ENCODE measurements around the gene SYTL1. TPM values are rescaled to one million over a fixed set of nuclear protein-coding genes. Genes with fewer than 3 reads are reported as not detected.

The SYTL1 gene
- total RNA-seq, 4 donors from 2014 or later: 5.2 to 9.2 (median 6.9) TPM

DNA sequence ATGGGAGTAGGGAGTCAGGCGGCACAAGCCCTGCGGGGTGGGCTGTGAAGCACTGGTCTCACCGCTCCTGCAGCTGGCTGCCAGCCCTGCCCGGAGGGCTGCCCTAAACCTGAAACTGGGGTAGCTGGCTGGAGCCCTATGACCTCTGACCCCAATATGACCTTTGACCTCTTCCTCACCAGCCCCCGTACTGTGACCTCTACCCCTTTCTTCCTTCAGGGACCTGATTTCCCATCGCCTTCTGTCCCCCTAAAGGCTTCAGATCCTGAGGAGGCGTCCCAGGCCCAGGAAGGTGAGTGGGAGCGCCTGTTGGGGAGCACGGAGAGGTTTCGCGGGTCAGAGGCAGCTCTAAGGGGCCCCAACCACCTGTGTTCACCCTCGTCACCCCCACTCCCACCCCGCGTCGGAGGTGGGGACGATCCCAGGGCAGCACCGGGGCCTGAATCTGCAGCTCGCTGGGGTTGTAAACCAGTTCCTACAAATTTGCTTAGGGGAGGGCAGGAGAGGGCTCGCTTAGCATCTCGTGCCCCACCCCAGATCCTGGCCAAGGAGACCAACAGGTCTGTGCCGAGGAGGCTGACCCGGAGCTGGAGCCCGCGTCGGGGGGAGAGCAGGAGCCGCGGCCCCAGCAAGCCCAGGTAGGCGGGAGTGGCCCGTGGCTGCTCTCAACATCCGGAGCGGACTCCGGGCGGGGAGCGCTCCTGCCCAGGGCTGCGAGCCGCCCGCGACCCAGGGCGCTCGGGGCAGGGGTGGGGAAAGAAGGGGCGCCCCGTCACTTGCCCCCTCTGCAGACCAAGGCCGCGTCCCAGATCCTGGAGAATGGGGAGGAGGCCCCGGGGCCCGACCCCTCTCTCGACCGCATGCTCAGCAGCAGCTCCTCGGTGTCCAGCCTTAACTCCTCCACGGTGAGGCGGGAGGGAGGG is 7.3 kb downstream of the SYTL1 start:
- peak overlapping the region; percentile 25 to 56 (median 37) for H3K4me3 ChIP-seq
- intact Hi-C loops (cut with DNase I; ENCODE audit: low total_unique reads) (no loop called here), in situ Hi-C loops (cut with MboI; ENCODE audit: low pct_ligation_motif_present in 1 of 4, low pct_unique_long_range_greater_than_20kb in 1 of 4, low sequenced_read_pairs in 3 of 4) (no loop called here)
- peak overlapping the region; percentile 2 to 55 (median 7) for H3K27ac ChIP-seq
- WGBS, 2 donors (ENCODE audit: low coverage in 1 of 2): 35 to 90% methylated on average over 2 to 45 of the region's 51 CpGs
- H3K9me3 ChIP-seq: no peaks in the 10 kb centered on the region
- H3K36me3 ChIP-seq: no peaks in the 10 kb centered on the region
- H3K27me3 ChIP-seq: no peaks in the 10 kb centered on the region
- DNase-seq: peak; percentile 73
- TF ChIP-seq, protein P1, sequence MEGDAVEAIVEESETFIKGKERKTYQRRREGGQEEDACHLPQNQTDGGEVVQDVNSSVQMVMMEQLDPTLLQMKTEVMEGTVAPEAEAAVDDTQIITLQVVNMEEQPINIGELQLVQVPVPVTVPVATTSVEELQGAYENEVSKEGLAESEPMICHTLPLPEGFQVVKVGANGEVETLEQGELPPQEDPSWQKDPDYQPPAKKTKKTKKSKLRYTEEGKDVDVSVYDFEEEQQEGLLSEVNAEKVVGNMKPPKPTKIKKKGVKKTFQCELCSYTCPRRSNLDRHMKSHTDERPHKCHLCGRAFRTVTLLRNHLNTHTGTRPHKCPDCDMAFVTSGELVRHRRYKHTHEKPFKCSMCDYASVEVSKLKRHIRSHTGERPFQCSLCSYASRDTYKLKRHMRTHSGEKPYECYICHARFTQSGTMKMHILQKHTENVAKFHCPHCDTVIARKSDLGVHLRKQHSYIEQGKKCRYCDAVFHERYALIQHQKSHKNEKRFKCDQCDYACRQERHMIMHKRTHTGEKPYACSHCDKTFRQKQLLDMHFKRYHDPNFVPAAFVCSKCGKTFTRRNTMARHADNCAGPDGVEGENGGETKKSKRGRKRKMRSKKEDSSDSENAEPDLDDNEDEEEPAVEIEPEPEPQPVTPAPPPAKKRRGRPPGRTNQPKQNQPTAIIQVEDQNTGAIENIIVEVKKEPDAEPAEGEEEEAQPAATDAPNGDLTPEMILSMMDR (IDR thresholded peaks at IDR 0.05): no peak
- TF ChIP-seq EP300 (IDR thresholded peaks at IDR 0.05; ENCODE audit: low read depth): no peak
- no peak for TF ChIP-seq POLR2AphosphoS5 (IDR thresholded peaks at IDR 0.05)
- TF ChIP-seq POLR2A (IDR thresholded peaks at IDR 0.05): no peak
- peaks cover 15 to 30% (median 26%) of the 10 kb centered on the region in 4 donors for H3K4me1 ChIP-seq

DNA sequence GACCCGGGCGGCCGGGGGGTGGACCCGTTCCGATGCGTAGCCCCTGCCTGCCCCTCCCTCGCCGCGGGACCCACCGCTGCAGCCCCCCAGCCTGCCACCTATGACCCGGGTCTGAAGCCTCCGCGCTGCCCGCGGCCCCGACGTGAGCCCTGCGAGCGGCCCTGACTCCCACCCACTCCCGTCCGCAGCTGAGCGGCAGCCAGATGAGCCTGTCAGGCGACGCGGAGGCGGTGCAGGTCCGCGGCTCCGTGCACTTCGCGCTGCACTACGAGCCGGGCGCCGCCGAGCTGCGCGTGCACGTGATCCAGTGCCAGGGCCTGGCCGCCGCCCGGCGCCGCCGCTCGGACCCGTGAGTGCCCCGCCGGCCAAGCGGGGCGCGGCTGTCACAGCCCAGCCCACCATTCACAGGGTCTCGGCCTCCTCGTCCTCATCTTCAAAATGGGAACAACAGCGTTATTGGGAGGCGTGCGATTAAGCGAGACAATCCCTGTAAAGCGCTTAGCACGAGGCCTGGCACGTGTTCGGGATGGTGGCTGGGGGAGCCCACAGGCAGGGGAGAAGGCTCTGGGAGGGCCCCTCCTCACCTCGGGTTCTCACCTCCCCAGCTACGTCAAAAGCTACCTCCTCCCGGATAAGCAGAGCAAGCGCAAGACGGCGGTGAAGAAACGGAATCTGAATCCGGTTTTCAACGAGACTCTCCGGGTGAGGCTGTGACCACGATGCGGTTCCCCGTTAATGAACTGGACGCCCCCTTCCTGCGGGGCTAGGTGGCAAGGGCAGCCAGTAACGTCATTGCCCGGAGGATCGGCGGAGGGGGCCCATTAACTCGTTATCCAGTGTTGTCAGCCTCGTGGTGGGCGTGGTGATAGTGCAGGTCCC is 8.2 kb downstream of the SYTL1 start:
- H3K4me3 ChIP-seq: peak overlapping the region; percentile 25 to 56 (median 37)
- peak; percentile 72 for DNase-seq
- peak overlapping the region; percentile 2 to 55 (median 5) for H3K27ac ChIP-seq
- H3K4me1 ChIP-seq: peaks cover 15 to 30% (median 26%) of the 10 kb centered on the region in 4 donors
- 19 to 42% methylated on average over 4 to 72 of the region's 84 CpGs for WGBS, 2 donors (ENCODE audit: low coverage in 1 of 2)
- intact Hi-C loops (cut with DNase I; ENCODE audit: low total_unique reads): no loop called here
- H3K27me3 ChIP-seq: no peaks in the 10 kb centered on the region
- no peaks in the 10 kb centered on the region for H3K9me3 ChIP-seq
- in situ Hi-C loops (cut with MboI; ENCODE audit: low pct_ligation_motif_present in 1 of 4, low pct_unique_long_range_greater_than_20kb in 1 of 4, low sequenced_read_pairs in 3 of 4): no loop called here
- TF ChIP-seq, protein P1 (IDR thresholded peaks at IDR 0.05): peak in 1 of 5 experiments; percentile 14
- TF ChIP-seq POLR2AphosphoS5 (IDR thresholded peaks at IDR 0.05) (peak in 1 of 3 donors; percentile 18), POLR2A (IDR thresholded peaks at IDR 0.05) (no peak)
- H3K36me3 ChIP-seq: no peaks in the 10 kb centered on the region

DNA sequence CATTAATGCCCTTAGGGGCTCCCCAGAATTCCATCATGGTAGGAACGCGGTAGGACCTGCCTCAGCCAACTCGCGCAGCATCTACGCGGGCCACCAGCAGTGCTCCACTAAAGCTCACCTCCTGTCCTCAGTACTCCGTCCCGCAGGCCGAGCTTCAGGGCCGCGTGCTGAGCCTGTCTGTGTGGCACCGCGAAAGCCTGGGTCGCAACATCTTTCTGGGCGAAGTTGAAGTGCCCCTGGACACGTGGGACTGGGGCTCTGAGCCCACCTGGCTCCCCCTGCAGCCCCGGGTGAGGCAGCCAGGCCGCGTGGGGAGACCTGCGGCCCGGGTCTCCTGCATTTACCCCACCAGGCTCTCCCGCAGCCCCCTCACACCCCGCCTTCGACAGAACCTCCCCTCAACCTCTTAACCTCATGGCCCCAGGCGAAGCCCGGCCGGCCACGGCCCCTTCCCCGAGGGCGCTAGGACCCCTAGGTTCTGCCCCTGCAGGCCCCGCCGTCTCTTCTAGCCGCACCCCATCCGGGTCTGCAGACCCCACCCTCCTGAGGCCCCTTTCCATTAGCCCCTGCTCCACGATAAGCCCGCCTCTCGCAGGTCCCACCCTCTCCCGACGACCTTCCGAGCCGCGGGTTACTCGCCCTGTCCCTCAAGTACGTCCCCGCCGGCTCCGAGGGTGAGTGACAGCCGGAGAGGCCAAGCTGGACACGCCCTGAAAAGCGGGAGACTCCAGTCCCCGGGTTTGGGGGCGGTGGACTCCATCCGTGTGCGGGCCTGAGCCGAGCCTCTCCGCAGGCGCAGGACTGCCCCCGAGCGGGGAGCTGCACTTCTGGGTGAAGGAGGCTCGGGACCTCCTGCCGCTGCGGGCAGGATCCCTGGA is 9.1 kb downstream of the SYTL1 start:
- intact Hi-C loops (cut with DNase I; ENCODE audit: low total_unique reads): no loop called here
- 48 to 66% methylated on average over 12 to 59 of the region's 62 CpGs for WGBS, 2 donors (ENCODE audit: low coverage in 1 of 2)
- Histone ChIP-seq H3K9me3 (no peaks in the 10 kb centered on the region), H3K4me1 (peaks cover 15 to 30% (median 26%) of the 10 kb centered on the region in 4 donors), H3K27ac (peak overlapping the region in 2 of 4 donors; percentile 12 to 30), H3K36me3 (no peaks in the 10 kb centered on the region), H3K27me3 (no peaks in the 10 kb centered on the region), H3K4me3 (peak overlapping the region in 1 of 4 donors; percentile 16)
- TF ChIP-seq POLR2AphosphoS5 (IDR thresholded peaks at IDR 0.05): no peak
- no peak for TF ChIP-seq POLR2A (IDR thresholded peaks at IDR 0.05)
- TF ChIP-seq EP300 (IDR thresholded peaks at IDR 0.05; ENCODE audit: low read depth): no peak
- TF ChIP-seq, protein P1 (IDR thresholded peaks at IDR 0.05): no peak
- DNase-seq: peak; percentile 45
- in situ Hi-C loops (cut with MboI; ENCODE audit: low pct_ligation_motif_present in 1 of 4, low pct_unique_long_range_greater_than_20kb in 1 of 4, low sequenced_read_pairs in 3 of 4): no loop called here

Data from transverse colon (tissue), 4 donors.